GM18867 (cell line): ENCODE results near the gene LRRC32.

Source experiments
- ATAC-seq: cut with Tn5 transposase; IDR thresholded peaks from one replicate; pipeline ENCODE4 v1.9.1; 2021; ENCODE audit warnings: mild to moderate bottlenecking, moderate library complexity; ENCODE audit not compliant: unreplicated experiment

The LRRC32 gene

GRCh38 chr11:76664578-76665061 lies 5.9 kb downstream of the LRRC32 start:
- ATAC-seq, result no peak

- ATAC-seq, result no peak
Observed at GRCh38 chr11:76663912-76664440, 6.6 kb downstream of the LRRC32 start.

GRCh38 chr11:76663486-76663810 lies 7.1 kb downstream of the LRRC32 start:
- ATAC-seq, result no peak

GRCh38 chr11:76662656-76663485 lies 7.7 kb downstream of the LRRC32 start:
- no peak for ATAC-seq

- ATAC-seq, result no peak
Observed at GRCh38 chr11:76661834-76662434, 8.6 kb downstream of the LRRC32 start.

GRCh38 chr11:76661306-76661751 lies 9.2 kb downstream of the LRRC32 start:
- no peak for ATAC-seq

- ATAC-seq, result no peak
Observed at GRCh38 chr11:76660533-76661305, 9.8 kb downstream of the LRRC32 start.

GRCh38 chr11:76659672-76660532 lies 10.6 kb downstream of the LRRC32 start:
- no peak for ATAC-seq

- ATAC-seq, result no peak
Observed at GRCh38 chr11:76658651-76659650, 11.6 kb downstream of the LRRC32 start.

- ATAC-seq, result no peak
Observed at GRCh38 chr11:76658231-76658630, 12.3 kb downstream of the LRRC32 start.

- ATAC-seq, result no peak
Observed at GRCh38 chr11:76657187-76658170, 13.1 kb downstream of the LRRC32 start.

- ATAC-seq, result no peak
Observed at GRCh38 chr11:76656571-76657081, 13.9 kb downstream of the LRRC32 start.

- ATAC-seq, result no peak
Observed at GRCh38 chr11:76656050-76656531, 14.5 kb downstream of the LRRC32 start.

- no peak for ATAC-seq
Observed at GRCh38 chr11:76655501-76656049, 15.0 kb downstream of the LRRC32 start.

- ATAC-seq, result no peak
Observed at GRCh38 chr11:76654980-76655379, 15.6 kb downstream of the LRRC32 start.

- no peak for ATAC-seq
Observed at GRCh38 chr11:76654298-76654851, 16.2 kb downstream of the LRRC32 start.

GRCh38 chr11:76653674-76654284 lies 16.8 kb downstream of the LRRC32 start:
- ATAC-seq, result no peak
